Epithelial cell of proximal tubule (primary cell): ENCODE data around the gene ANKRD28. TPM values are rescaled to one million over a fixed set of nuclear protein-coding genes. Genes with fewer than 3 reads are reported as not detected.
"Not testable (repeated sequence)": the region's sequence is repeated elsewhere in the genome, so short reads cannot be mapped to it uniquely, and the experiment has no call there.

Source experiments
- DNase-seq: peaks from one replicate; pipeline ENCODE4 v3.0.0-alpha.2; 2011; ENCODE audit warnings: low read depth
- H3K4me3 ChIP-seq: 2 replicates; pipeline ENCODE4 v1.5.1; 2011; ENCODE audit warnings: low read depth, mild to moderate bottlenecking, low read length
- CTCF ChIP-seq: conservative IDR thresholded peaks from 2 replicates; pipeline ENCODE4 v1.5.1; 2012; ENCODE audit warnings: low read depth, mild to moderate bottlenecking, low read length
- total RNA-seq: library from RNA; depleted of rRNA; stranded (reverse); fragments of >200 nt; gene quantifications from 2 replicates; pipeline ENCODE4 v1.2.3, GENCODE V29; 2015

ANKRD28 gene
- total RNA-seq, 1 donor from 2014 or later: 17.3 TPM

- TF ChIP-seq CTCF: no peak
- H3K4me3 ChIP-seq: no peak overlapping the region
- DNase-seq: no peak
Measured at GRCh38 chr3:15750143-15750542, 47.6 kb downstream of the ANKRD28 start.

- not testable (repeated sequence) for DNase-seq
Measured at GRCh38 chr3:15745896-15746295, 51.9 kb downstream of the ANKRD28 start.

GRCh38 chr3:15744176-15744575, 53.6 kb downstream of the ANKRD28 start:
- no peak for TF ChIP-seq CTCF
- H3K4me3 ChIP-seq: no peak overlapping the region
- DNase-seq: no peak

More at GRCh38 chr3:15745896-15746295, 51.9 kb downstream of the ANKRD28 start:
- not testable (repeated sequence) for H3K4me3 ChIP-seq

DNA sequence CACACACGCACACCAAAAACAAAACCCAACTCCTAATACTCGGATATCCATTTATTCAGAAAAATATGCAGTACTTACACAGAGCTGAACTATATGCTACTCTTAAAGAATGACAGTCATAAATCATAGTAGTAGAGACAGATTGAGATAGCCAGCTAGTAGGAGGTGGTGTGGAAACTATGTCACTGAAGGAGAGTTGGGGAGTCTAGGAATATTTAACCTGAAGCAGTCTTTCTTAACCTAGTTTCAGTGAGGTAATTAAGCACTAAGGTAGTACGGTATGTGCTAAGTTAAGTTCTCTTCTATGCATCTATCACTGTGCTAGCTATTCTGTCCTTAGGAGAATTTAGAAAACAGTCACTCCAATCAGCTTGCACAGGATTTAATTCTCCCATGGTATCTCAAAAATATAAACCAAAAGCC, 54.2 kb downstream of the ANKRD28 start:
- TF ChIP-seq CTCF: no peak
- no peak overlapping the region for H3K4me3 ChIP-seq
- DNase-seq: no peak

DNA sequence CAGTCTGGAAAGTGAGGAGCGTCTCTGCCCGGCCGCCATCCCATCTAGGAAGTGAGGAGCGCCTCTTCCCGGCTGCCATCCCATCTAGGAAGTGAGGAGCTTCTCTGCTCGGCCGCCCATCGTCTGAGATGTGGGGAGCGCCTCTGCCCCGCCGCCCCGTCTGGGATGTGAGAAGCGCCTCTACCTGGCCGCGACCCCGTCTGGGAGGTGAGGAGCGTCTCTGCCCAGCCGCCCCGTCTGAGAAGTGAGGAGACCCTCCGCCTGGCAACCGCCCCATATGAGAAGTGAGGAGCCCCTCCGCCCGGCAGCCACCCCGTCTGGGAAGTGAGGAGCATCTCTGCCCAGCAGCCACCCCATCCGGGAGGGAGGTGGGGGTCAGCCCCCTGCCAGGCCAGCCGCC, 55.5 kb downstream of the ANKRD28 start:
- DNase-seq, H3K4me3 ChIP-seq: not testable (repeated sequence)

DNA sequence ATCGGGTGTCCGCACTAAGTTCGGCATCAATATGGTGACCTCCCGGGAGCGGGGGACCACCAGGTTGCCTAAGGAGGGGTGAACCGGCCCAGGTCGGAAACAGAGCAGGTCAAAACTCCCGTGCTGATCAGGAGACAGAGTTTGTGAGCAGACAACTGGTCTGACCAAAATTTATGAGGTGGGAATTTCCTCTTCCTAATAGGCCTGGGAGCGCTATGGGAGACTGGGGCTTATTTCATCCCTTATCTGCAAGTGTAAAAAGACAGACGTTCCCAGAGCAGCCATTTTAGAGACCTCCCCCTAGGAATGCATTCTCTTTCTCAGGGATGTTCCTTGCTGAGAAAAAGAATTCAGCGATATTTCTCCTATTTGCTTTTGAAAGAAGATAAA, 59.2 kb downstream of the ANKRD28 start:
- H3K4me3 ChIP-seq, DNase-seq: not testable (repeated sequence)

DNA sequence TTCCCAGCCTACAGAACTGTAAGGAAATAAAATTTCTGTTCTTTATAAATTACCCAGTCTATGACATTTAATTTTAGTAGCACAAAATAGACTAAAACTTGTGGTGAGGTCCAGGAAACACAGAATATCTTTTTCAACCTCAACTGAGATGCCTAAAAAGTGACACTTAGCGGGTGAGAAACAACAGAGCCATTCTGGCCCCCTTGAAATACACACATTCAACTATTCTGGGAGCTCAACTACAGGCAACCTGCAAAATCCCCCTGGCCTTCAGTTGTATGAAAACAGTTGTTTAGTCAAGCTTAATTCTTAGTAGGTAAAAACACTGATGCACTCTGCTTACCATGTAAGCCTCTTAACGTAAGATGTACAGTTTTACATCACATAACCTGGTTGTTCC, 66.8 kb downstream of the ANKRD28 start:
- DNase-seq: no peak
- TF ChIP-seq CTCF: no peak
- H3K4me3 ChIP-seq: no peak overlapping the region

DNA sequence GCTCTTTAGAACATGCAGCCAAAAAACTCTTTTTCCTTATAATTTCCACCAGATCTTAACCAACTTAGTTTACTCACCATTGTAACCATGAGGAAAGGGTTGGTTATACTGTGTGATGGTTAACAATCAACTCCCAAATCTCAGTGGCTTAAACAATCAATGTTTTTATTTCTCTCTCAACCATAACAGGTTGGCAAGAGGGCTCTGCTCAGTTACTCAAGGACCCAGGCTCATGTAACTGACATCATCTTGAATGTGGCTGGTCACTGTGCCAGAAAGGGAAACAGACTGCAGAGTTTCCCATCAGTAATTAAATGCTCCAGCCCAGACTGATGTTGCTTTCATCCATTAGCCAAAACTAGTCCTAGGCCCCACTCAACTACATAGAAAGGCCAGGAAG, 69.0 kb downstream of the ANKRD28 start:
- H3K4me3 ChIP-seq: no peak overlapping the region
- TF ChIP-seq CTCF: no peak
- DNase-seq: peak; percentile 74

DNA sequence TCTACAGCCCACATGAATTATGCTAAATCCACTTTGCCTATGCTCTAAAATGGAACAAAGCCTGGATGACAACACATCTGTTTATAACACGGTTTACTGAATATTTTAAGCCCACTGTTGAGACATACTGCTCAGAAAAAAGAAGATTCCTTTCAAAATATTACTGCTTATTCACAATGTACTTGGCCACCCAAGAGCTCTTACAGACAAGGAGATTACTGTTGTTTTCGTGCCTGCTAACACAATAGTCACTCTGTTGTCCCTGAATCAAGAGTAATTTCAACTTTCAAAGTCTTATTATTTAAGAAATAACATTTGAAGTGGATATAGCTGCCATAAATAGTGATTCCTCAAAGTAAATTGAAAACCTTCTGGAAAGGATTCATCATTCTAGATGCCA, 70.9 kb downstream of the ANKRD28 start:
- TF ChIP-seq CTCF: no peak
- no peak overlapping the region for H3K4me3 ChIP-seq
- no peak for DNase-seq
